HG03060 (cell line): ENCODE data around the gene FRK.
"Not testable (repeated sequence)": the region's sequence is repeated elsewhere in the genome, so short reads cannot be mapped to it uniquely, and the experiment has no call there.

Experiments used
- ATAC-seq: cut with Tn5 transposase; IDR thresholded peaks from one replicate; pipeline ENCODE4 v1.9.1; 2021; ENCODE audit warnings: low read depth, moderate number of reproducible peaks; ENCODE audit not compliant: unreplicated experiment

FRK gene

DNA sequence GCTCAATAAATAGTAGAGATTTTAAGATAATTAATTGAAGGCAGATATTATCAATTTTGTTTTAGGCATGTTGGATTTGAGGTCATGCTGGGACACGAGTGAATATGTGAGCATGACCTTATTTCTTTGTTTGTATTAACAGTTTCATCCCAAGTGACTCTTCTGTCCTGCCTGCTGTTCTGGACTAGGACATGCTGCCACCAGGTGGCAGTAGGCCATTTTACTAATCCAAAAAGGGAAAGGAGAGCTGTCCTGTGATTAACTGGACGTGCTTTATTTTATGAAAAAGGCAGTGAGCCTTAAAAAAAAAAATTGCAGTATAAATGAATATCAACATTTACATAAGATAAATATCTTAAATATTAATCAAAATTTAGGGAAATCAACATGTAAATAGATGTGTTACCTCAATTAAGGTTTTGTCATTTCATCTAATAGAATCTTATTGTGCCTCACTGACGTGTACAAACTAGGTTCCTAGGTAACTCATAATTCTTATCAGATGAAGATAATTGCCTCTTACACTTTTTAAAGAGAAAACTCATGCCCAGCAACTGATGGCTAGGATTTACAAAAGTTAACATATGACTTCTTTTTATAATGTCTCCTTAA, 49.8 kb downstream of the FRK start:
- ATAC-seq: peak; percentile 27

DNA sequence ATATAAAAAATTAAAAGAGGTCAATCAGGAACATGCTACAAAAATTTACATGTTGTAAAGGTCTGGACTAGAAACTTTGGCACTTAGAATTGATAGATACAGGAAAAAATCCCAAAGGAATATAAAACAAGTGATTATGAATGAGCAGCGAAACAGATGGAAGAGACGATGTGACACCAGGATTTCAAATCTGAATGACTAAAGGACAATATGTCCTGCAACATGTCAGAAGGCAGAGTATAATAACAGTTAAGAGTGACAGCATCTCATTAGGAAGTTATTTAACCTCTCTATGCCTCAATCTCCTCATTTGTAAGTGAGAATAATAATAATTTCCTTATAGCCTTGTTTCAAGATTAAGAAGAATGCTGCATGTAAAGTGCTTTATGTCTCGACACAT, 50.3 kb downstream of the FRK start:
- ATAC-seq: no peak

DNA sequence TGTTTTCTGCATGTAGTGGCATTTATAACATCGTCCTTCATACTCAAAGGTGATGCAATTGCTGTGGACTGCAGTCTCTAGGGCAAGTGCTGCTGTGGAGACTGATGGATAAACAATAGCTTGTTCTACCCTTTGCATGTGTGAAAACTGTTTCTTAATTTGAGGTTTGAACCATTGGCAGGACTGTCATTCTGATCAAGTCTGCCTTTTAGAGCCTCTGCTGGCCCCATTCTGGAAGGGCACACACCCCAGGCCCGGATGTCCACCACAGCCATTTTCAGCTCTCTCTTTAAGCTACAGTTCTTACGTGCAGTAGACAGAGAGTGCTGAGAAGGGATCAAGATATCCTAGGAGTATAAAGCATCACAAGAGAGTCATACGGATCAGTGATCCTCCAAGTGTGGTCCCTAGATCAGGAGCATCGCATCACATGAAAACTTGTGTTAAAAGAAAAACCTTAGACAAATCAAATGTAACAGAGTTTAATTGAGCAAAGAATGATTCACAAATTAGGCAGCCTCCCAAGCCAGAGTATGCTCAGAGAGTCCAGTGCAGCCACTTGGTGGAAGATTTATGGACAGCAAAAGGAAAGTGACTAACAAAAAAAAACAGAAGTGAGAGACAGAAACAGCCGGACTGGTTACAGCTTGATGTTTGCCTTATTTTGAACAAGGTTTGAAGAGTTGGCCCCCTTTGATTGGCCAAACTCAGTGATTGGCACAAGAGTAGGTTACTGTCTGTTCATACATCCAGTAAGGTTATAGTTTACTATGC, 52.0 kb downstream of the FRK start:
- ATAC-seq: peak; percentile 48

DNA sequence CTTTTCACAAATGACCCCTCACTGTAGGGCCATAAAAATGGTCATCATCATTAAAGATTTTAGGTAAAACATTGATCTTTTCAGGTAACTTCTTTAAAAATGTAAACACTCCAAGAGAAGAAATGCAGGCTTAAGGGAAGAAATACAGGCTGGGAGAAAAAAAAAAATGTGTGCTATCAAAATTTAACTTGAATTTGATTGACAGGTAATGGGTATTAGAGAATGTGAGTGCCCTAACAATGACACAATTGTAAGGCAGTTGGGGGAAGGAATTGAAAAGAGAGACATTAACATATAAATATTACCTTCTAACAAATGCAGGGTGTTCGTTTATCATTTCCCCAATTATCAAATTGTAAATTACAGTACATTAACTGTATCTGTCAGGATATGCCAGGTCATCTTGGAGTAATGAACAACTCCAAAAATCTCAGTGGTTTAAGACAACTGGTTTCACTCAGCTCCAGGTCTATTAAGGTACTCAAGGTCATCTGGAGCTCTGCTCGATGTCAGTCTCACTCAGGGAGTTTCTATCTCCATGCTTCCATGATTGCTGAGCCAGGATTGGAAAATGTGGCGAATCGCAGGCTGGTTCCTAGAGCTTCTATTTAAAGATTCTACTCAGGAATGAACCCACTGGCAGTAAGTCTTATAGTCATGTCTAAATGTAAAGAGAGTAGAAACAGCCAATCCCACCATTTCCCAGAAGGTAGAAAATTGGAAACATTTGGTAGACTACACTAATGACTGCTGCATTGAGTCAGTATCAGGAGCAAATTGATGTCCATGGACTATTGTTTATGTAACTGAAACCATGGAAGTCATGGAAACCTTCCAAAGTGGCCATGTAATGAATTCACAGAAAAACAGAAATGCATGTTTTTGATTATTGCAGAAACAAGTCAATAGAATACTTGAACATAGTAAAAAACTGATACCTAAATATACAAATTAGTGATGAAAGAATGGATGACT, 55.6 kb downstream of the FRK start:
- ATAC-seq: no peak

DNA sequence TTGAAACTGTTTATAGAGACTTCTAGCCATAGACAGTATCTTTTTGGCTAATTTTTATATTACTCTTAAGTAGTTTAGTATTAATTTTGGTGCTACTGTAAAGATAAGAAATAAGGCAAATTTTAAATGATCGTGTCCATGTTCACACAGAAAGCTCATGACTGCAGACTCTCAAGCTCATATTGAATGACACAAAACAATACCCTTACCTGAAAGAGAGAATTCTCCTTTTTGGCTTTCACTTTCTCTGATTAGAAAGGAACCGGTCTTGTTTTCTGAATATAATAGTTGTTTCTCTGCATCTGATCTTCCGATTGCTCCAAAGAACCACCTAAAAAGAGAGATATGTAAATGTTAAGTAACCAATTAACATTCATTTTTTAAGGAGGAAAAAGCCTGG, 57.0 kb downstream of the FRK start:
- ATAC-seq: peak; percentile 78

DNA sequence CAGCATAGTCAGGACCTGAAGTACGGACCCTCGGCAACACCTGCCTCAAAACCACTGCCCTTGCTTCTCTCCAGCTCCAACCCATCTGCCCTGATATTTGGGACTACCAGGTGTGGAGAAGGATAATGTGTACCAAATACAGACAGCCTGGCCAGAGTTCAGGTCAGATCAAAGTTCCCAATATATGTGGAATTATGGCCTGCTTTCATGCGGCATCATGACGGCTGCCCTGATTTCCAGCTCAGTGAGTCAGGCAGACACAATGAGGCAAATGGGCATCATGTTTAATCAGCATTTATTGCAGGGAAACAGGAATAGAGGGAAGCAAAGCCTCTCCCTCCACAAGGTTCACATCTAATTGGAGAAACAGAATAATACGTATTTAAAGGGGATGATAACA, 57.9 kb downstream of the FRK start:
- no peak for ATAC-seq

DNA sequence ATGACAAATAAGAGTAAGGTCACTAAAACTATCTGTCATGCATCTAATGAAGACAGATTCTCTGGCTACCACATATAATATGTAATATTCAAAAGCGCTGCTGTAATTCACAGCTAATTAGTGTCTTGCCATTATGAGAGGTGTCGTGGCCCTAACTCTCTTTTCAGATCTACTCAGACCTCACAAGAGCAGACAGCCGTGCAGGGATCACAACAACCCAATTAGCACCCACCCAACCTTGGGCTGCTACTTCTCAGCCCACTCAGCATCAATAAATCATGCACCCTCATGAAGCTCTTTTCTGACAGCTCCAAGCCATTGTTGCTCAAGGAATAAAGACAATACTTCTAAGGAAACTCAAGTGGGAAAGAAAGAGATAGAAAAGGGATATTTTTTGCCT, 61.5 kb downstream of the FRK start:
- ATAC-seq: no peak

DNA sequence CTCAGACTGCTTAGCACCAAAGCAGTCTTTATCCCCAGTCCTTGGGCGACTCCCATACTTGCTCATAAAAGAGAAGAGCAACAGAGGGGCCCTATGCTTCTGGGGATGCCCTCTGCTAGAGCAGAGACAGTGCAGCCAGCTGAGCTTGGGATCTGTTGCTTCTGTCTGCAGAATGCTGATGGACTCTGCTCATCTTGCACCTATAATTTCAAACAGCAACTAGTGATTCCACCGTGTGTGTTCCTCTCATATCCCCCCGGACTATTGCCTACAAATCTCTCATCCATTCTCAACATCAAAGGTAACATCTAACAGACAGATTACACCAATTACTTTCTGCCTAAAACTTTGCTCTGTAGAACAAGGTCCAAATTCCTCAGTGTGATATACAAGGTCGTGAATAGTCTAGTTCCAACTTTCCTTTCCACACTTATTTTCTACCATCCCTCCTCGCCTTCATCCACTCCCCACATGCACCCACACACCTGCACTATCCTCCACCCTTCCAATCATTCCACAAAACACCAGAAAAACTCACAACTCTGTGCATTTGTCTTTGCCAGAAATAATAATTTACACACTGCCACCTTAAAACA, 62.6 kb downstream of the FRK start:
- no peak for ATAC-seq

DNA sequence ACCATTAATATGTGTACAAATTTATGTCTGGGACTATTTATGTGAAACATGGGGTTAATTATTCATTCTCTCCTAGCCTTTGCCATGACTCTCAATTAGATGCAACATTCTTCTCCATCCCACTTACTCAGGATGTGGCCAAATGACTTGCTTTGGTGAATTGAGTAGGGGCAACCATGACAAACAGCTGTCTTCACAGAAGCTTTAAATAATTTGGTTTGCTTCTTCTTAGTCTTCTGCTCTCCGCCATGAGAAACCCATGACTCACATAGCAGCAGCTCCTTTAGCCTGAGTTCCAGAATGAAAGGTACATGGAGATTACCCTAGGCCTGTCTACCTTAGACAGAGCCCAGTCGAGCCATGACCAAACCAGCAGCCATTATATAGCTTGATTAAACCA, 74.7 kb downstream of the FRK start:
- ATAC-seq: no peak

DNA sequence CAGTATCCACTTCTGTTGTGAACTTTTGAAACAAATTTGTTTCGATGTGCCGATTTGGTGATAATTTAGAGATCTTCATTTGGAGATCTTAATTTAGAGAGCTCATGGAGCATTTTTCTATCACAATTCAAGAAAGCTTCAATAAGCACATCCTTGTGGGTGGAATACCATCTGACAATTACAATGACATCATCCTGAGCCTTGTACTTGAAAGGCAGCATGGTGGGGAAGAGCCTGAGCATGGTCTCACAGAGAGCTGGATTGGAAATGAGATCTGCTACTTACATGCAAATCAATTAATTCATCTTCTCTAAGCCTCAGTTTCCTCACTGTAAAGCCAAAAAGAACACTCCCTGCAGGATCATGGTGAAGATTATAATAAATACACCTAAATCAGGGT, 75.9 kb downstream of the FRK start:
- no peak for ATAC-seq

DNA sequence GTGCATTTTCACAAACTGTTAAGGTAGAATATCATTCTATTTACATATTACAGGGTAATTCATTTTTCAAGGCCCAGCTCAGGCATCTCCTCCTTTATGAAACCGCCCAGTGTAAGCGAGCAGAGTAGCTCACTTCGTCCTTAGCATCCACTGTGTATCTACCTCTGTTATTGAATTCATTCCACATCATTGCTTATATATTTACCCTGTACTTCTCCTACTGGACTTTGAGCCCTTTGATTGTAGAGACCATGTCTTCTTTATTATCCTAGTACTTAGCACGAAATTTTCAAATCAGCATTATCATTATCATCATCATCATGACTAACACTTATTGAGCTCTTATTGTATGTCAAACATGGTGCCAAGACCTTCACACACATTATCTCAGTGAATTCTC, 76.7 kb downstream of the FRK start:
- no peak for ATAC-seq

DNA sequence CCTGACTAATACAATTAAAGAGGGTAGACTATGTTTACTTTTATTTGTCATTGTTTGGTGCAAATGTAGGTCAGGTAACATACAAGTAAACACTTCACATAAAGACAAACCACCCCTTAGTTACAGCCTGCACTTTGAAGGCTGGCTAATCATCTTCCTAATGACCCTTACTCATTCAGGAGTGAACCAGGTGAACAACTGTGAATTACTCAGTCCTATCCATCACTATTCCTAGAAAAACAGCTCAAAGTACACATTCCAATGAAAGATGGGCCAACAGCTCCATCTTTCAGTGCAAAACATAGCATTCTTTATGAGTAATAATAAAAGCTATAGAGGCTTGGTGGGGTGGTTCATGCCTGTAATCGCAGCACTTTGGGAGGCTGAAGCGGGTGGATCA, 78.2 kb downstream of the FRK start:
- no peak for ATAC-seq

DNA sequence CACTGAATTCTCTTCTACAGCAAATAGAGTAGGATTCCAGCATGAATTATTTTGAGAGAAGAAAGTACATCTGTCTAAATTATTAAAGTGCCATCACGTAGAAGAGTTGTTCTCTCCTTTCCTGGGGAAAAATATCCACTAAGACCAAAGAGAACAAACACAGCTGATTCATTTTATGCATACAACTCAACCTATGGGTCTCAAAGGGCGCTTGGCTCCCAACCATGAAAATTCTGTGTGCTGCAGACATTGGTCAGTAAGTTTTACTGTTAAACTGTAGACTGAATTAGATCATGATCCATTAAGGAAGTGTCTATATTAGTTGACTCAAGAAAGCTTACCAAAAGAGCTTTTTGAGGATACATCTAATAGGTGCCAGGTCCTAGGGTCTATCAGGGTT, 83.5 kb downstream of the FRK start:
- no peak for ATAC-seq

DNA sequence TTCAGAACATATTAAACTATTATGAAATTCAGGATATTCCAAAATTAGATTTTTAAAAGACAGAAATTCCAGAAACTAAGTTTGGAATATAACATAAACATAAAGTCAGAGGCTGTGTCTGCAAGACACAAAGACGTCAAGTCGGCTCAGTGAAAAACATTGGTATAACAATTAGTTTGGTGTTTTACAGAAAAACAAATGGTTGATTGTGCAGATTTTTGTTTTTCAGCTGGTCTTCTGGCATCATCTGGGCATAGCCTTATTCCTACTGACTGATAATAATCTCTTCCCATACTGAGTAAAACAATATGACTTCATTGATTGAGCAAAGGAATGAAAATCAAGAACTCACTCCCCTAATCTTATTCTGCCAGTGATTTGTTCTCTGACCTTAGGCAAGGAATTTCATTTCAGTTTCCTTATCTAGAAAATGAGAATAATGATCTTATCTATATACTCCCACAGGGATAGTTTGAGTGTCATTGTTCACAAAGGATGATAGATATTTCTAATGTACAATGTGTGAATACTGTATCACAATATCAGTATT, 84.3 kb downstream of the FRK start:
- no peak for ATAC-seq

DNA sequence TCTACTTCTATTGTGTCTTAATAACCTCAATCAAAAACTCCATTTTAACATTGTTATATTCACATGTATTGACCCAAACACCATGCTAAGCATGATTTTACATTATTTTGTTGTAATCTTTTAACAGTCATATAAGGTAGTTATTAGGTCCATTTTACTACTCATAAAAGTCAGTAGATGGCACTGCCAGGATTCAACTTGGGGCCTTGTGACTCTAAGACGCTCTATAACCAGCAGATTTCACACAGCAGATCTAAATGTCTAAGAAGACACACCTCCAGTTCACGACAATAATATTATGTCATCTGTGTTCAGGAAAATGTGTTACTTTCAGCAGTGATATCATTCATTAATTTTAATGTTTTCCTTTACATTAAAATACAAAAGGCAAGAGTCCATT, 88.0 kb downstream of the FRK start:
- no peak for ATAC-seq

DNA sequence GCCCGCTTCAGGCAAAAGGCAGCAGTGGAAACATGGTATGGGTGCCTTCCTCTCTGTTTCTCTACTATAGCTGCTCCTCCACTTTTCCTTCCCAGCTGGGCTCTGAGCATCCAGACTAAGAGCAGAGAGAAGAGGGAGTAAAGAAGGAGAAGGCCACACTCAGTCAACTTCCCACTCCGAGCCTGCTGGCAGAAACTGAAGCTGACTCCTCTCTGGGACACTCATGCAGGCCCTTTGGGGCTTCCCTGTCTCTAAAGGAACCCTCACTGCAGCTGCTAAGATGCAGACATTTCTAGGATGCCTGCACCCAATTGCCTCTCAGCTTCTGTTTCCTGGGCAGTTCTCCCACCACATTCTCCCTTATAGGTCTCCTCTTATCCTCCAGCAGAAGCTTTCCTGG, 88.9 kb downstream of the FRK start:
- ATAC-seq: no peak

DNA sequence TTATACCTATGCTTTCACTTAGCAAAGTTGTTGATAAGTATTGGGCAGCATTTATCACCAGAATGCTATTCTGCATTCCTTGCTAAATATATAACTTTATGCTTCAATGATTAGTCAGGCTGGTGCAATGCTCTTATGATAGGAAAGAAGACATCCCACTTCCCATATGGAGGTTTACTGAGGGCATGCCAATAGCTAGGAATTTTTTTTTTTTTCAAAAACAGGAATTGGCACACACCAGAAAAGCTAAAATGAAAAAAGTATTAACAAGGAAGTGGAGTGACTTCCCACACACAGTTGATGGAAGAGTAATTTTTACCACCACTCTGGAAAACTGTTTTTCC, 90.8 kb downstream of the FRK start:
- no peak for ATAC-seq

DNA sequence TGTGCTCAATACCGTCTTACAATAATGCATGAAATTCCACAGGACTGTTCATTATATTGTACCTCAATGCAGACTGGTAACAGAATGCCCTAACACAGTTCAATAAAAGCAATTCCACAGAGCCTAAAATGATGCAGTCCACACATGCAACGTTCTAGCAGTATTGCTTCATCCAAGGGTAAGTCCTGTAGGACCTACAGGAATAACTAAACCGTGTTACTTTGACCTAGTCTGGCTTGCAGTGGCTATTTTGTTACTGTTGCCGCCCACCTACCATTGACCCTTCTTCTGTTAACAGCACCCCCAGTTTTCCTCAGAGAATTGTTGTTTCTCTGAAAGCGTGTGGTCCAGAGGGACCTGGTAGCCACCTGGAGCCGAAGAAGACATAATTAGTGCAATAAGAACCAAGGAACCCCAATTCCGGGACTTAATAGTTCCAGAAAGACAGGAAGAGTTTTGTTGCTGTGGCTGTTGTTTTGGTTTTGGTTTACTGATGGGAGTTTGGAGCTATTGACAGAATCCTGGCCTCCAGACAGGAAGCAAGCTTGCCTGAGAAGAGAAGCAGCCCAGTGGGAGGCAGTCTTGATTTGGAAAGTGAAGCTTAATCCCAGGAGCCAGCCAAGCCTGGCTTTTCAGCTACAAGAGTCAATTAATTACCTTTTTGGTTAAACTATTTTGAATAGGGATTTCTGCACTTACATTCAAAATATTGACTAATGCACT, 91.3 kb downstream of the FRK start:
- ATAC-seq: no peak

DNA sequence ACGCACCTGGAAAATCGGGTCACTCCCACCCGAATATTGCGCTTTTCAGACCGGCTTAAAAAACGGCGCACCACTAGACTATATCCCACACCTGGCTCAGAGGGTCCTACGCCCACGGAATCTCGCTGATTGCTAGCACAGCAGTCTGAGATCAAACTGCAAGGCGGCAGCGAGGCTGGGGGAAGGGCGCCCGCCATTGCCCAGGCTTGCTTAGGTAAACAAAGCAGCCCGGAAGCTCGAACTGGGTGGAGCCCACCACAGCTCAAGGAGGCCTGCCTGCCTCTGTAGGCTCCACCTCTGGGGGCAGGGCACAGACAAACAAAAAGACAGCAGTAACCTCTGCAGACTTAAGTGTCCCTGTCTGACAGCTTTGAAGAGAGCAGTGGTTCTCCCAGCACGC, 100.4 kb downstream of the FRK start:
- ATAC-seq: not testable (repeated sequence)

DNA sequence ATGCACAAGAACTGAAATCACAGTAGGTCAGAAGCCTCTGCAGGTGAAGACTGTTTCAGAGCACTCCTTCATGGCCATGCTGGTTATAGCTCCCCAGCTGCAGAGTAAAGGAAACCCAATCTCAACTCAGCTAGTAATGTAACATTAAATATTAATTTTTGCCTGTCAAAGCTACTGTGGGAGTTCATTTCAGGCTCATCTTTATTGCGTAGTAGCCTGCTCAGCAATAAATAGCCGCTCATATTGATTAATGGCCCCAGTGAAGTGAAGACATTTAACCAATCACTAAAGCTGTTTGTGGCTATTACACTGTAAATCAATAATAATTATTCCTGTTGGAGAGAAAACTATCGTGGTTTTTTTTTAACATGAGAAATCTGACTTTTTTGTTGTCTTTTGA, 101.7 kb downstream of the FRK start:
- no peak for ATAC-seq
